Loucy (cell line): ENCODE measurements around the gene PDE4D.

Source experiments
- H2AFZ ChIP-seq: fragments of 200-600 bp; sonication (generic); 2 replicates; pipeline ENCODE4 v1.6.0; 2016; ENCODE audit warnings: antibody characterized with exemption, mild to moderate bottlenecking, low read length, moderate library complexity
- H3F3A ChIP-seq: fragments of 200-600 bp; 2 replicates; pipeline ENCODE4 v1.6.0; 2016; ENCODE audit warnings: antibody characterized with exemption, low read depth, mild to moderate bottlenecking
- H3K27me3 ChIP-seq: fragments of 200-600 bp; sonication (generic); 2 replicates; pipeline ENCODE4 v1.6.1; 2014; ENCODE audit warnings: low read length, mild to moderate bottlenecking; ENCODE audit not compliant: insufficient read depth, poor library complexity, severe bottlenecking
- H3K36me3 ChIP-seq: fragments of 200-600 bp; sonication (generic); 2 replicates; pipeline ENCODE4 v1.6.1; 2016; ENCODE audit warnings: low read length; ENCODE audit not compliant: insufficient read depth
- H3K4me1 ChIP-seq: fragments of 200-600 bp; sonication (generic); 2 replicates; pipeline ENCODE4 v1.5.1; 2014; ENCODE audit warnings: low read length, mild to moderate bottlenecking; ENCODE audit not compliant: insufficient read depth, poor library complexity, severe bottlenecking
- H3K4me2 ChIP-seq: fragments of 200-600 bp; sonication (generic); 2 replicates; pipeline ENCODE4 v1.6.0; 2014; ENCODE audit warnings: antibody characterized with exemption, low read length, low read depth, mild to moderate bottlenecking; ENCODE audit not compliant: poor library complexity, severe bottlenecking
- H3K4me3 ChIP-seq: fragments of 200-600 bp; sonication (generic); 2 replicates; pipeline ENCODE4 v1.5.1; 2014; ENCODE audit warnings: low read length, mild to moderate bottlenecking, mixed read lengths; ENCODE audit not compliant: poor library complexity, severe bottlenecking
- H3K79me2 ChIP-seq: fragments of 200-600 bp; sonication (generic); 2 replicates; pipeline ENCODE4 v1.6.1; 2014; ENCODE audit warnings: low read length; ENCODE audit not compliant: insufficient read depth
- H3K9ac ChIP-seq: fragments of 200-600 bp; sonication (generic); 2 replicates; pipeline ENCODE4 v1.6.0; 2014; ENCODE audit warnings: mild to moderate bottlenecking, low read depth, low read length, moderate library complexity; ENCODE audit not compliant: poor library complexity, severe bottlenecking
- H3K9me2 ChIP-seq: fragments of 200-600 bp; sonication (generic); replicated peaks from 2 replicates; pipeline ENCODE4 v1.6.1; 2016; ENCODE audit warnings: low read depth, low read length, mixed read lengths
- H3K9me3 ChIP-seq: fragments of 200-600 bp; sonication (generic); 2 replicates; pipeline ENCODE4 v1.6.1; 2014; ENCODE audit warnings: mild to moderate bottlenecking, antibody characterized with exemption, low read length, low read depth; ENCODE audit not compliant: insufficient read depth
- H4K20me1 ChIP-seq: fragments of 200-600 bp; sonication (generic); 2 replicates; pipeline ENCODE4 v1.6.0; 2014; ENCODE audit warnings: antibody characterized with exemption, low read length, mild to moderate bottlenecking; ENCODE audit not compliant: insufficient read depth, poor library complexity, severe bottlenecking
- CTCF ChIP-seq: fragments of 200-600 bp; sonication (generic); conservative IDR thresholded peaks from 2 replicates; pipeline ENCODE4 v1.5.1; 2014; ENCODE audit warnings: mild to moderate bottlenecking, antibody characterized with exemption, low read length
- EZH2phosphoT487 ChIP-seq: fragments of 200-600 bp; IDR thresholded peaks from 2 replicates; pipeline ENCODE4 v1.6.1; 2018; ENCODE audit warnings: antibody characterized with exemption, mild to moderate bottlenecking, moderate library complexity, borderline replicate concordance

PDE4D gene

GRCh38 chr5:59826996-59827395 is 66.5 kb downstream of the PDE4D start:
- Histone ChIP-seq H3K4me2 (no peak overlapping the region), H3K9me2 (no peaks in the 10 kb centered on the region), H3K9me3 (no peaks in the 10 kb centered on the region), H3K4me3 (no peak overlapping the region), H3F3A (no peaks in the 10 kb centered on the region), H3K9ac (no peak overlapping the region), H3K27me3 (peaks cover 8% of the 10 kb centered on the region), H3K79me2 (no peaks in the 10 kb centered on the region), H3K36me3 (no peaks in the 10 kb centered on the region), H2AFZ (no peak overlapping the region), H3K4me1 (no peaks in the 10 kb centered on the region), H4K20me1 (no peaks in the 10 kb centered on the region)
- TF ChIP-seq CTCF (no peak), EZH2phosphoT487 (no peak)

- Histone ChIP-seq H3K36me3 (no peaks in the 10 kb centered on the region), H3K4me1 (no peaks in the 10 kb centered on the region), H3K4me3 (no peak overlapping the region), H4K20me1 (no peaks in the 10 kb centered on the region), H3F3A (no peaks in the 10 kb centered on the region), H3K9ac (no peak overlapping the region), H3K79me2 (no peaks in the 10 kb centered on the region), H3K27me3 (peaks cover 13% of the 10 kb centered on the region), H3K4me2 (no peak overlapping the region), H3K9me2 (no peaks in the 10 kb centered on the region), H3K9me3 (no peaks in the 10 kb centered on the region), H2AFZ (no peak overlapping the region)
- TF ChIP-seq EZH2phosphoT487, result no peak
- TF ChIP-seq CTCF, result no peak
Observed at GRCh38 chr5:59823420-59823819, 70.1 kb downstream of the PDE4D start.

- no peaks in the 10 kb centered on the region for H3F3A ChIP-seq
Observed at GRCh38 chr5:59819806-59820205, 73.7 kb downstream of the PDE4D start.

More at GRCh38 chr5:59819806-59820205, 73.7 kb downstream of the PDE4D start:
- H3K9ac ChIP-seq, result no peak overlapping the region
- no peaks in the 10 kb centered on the region for H3K9me2 ChIP-seq
- H3K4me2 ChIP-seq, result no peak overlapping the region
- no peak overlapping the region for H2AFZ ChIP-seq
- no peak overlapping the region for H3K4me3 ChIP-seq
- H3K27me3 ChIP-seq, result peaks cover 13% of the 10 kb centered on the region
- no peaks in the 10 kb centered on the region for H3K36me3 ChIP-seq
- no peaks in the 10 kb centered on the region for H3K9me3 ChIP-seq
- TF ChIP-seq EZH2phosphoT487 (no peak), CTCF (no peak)
- H3K79me2 ChIP-seq, result no peaks in the 10 kb centered on the region
- no peaks in the 10 kb centered on the region for H3K4me1 ChIP-seq
- no peaks in the 10 kb centered on the region for H4K20me1 ChIP-seq
